Cardiac ventricle fibroblast (primary cell): ENCODE data around the gene RXRG. TPM values are rescaled to one million over a fixed set of nuclear protein-coding genes. Genes with fewer than 3 reads are reported as not detected.

Experiments
- total RNA-seq: library from RNA; depleted of rRNA; stranded (reverse); fragments of >200 nt; gene quantifications from 2 replicates; pipeline ENCODE4 v1.2.3, GENCODE V29; 2015

Gene RXRG
- total RNA-seq: 2.7 TPM in 1 of 2 replicates, not detected in the other

GRCh38 chr1:165444897-165445370, at the start of gene RXRG:
TSS of gene RXRG (minus strand) at chr1:165445126. CDS start at chr1:165444893, 233 bp downstream.

GRCh38 chr1:165355977-165356811, 88.7 kb downstream of the RXRG start, which contains the start of gene LMX1A:
TSS of gene LMX1A (minus strand) at chr1:165356715. CDS start at chr1:165355559, 1,156 bp downstream.

Other genes with a start within 250 kb of the RXRG start
- gene LMX1A, start 88.4 kb downstream of the RXRG start, total RNA-seq: not detected in 2 replicates
- not detected in 2 replicates for gene LRRC52, start 98.9 kb upstream of the RXRG start, total RNA-seq
- gene MGST3, start 186.1 kb upstream of the RXRG start, total RNA-seq: 258 and 303 TPM in 2 replicates